SK-N-SH (cell line): ENCODE results near the gene ELOVL1. TPM values are rescaled to one million over a fixed set of nuclear protein-coding genes. Genes with fewer than 3 reads are reported as not detected.

Experiments
- CTCF ChIA-PET: fragments of 300-600, 350-600 bp; formaldehyde crosslinking; extraction: SDS; loops from one replicate; lab custom pipeline; 2021; lab: Yijun Ruan, JAX
- POLR2A ChIA-PET: fragments of 350-600 bp; sonication (Branson Sonifier 250); formaldehyde crosslinking; extraction: SDS; loops from one replicate; lab custom pipeline; 2020; ENCODE audit warnings: antibody characterized with exemption, inconsistent platforms; lab: Yijun Ruan, JAX
- DNase-seq: peaks from one replicate; pipeline ENCODE4 v3.0.0; 2012
- H2AFZ ChIP-seq: fragments of 200-600 bp; sonication (generic); 2 replicates; pipeline ENCODE4 v1.8.1; 2016; ENCODE audit warnings: antibody characterized with exemption, mild to moderate bottlenecking, low read depth
- H3F3A ChIP-seq: fragments of 200-600 bp; sonication (generic); replicated peaks from 2 replicates; pipeline ENCODE3; 2016; ENCODE audit warnings: antibody characterized with exemption, mild to moderate bottlenecking; ENCODE audit not compliant: insufficient read depth
- H3K27ac ChIP-seq, 2 experiments: fragments of 200-500 bp in 1 of 2; fragments of 200-600 bp in 1 of 2; sonication (Bioruptor generic) in 1 of 2; sonication (generic), shearing (Covaris generic) in 1 of 2; 2 replicates each; pipeline versions ENCODE4 v1.5.1 to v1.6.1; 2014 to 2016; ENCODE audit warnings: low read depth in 2 of 2, inconsistent platforms in 1 of 2, low read length in 1 of 2, mild to moderate bottlenecking in 1 of 2, mixed read lengths in 1 of 2
- H3K27me3 ChIP-seq: fragments of 200-600 bp; sonication (generic), shearing (Covaris generic); 2 replicates; pipeline ENCODE4 v1.6.1; 2016; ENCODE audit warnings: mixed run types; ENCODE audit not compliant: insufficient read depth
- H3K36me3 ChIP-seq, 2 experiments: fragments of 200-500 bp in 1 of 2; fragments of 200-600 bp in 1 of 2; sonication (Bioruptor generic) in 1 of 2; sonication (generic) in 1 of 2; replicated peaks in 1 of 2; 2 replicates each; pipeline versions ENCODE3 to v1.5.1; 2014 to 2016; ENCODE audit warnings: low read length in 1 of 2, mild to moderate bottlenecking in 1 of 2; ENCODE audit not compliant: insufficient read depth in 2 of 2, control insufficient read depth in 1 of 2
- H3K4me1 ChIP-seq, 2 experiments: fragments of 200-500 bp in 1 of 2; fragments of 200-600 bp in 1 of 2; sonication (Bioruptor generic) in 1 of 2; sonication (generic), shearing (Covaris generic) in 1 of 2; 2 replicates each; pipeline versions ENCODE4 v1.5.1 to v1.6.1; 2014 to 2016; ENCODE audit warnings: low read depth in 1 of 2, low read length in 1 of 2, mixed run types in 1 of 2; ENCODE audit not compliant: insufficient read depth in 2 of 2, control insufficient read depth in 1 of 2
- H3K4me2 ChIP-seq: fragments of 200-600 bp; sonication (generic), shearing (Covaris generic); 2 replicates; pipeline ENCODE4 v1.6.1; 2017; ENCODE audit warnings: mixed run types
- H3K4me3 ChIP-seq, 2 experiments: fragments of 200-500 bp in 1 of 2; fragments of 200-600 bp in 1 of 2; sonication (Bioruptor generic) in 1 of 2; sonication (generic), shearing (Covaris generic) in 1 of 2; 2 replicates each; pipeline versions ENCODE4 v1.5.1 to v1.8.1; 2014 to 2016; ENCODE audit warnings: low read depth in 2 of 2, inconsistent platforms in 1 of 2, low read length in 1 of 2, mild to moderate bottlenecking in 1 of 2, mixed read lengths in 1 of 2, moderate library complexity in 1 of 2
- H3K79me2 ChIP-seq: fragments of 200-600 bp; sonication (generic); 2 replicates; pipeline ENCODE4 v1.8.1; 2017; ENCODE audit warnings: mild to moderate bottlenecking; ENCODE audit not compliant: insufficient read depth
- H3K9ac ChIP-seq: fragments of 200-600 bp; sonication (generic); 2 replicates; pipeline ENCODE4 v1.6.1; 2017; ENCODE audit warnings: mixed run types
- H3K9me2 ChIP-seq: fragments of 200-600 bp; sonication (generic); 2 replicates; pipeline ENCODE4 v1.6.1; 2017; ENCODE audit warnings: mixed run types
- H3K9me3 ChIP-seq: fragments of 200-600 bp; sonication (generic); 2 replicates; pipeline ENCODE4 v1.6.1; 2017; ENCODE audit warnings: mixed run types, mild to moderate bottlenecking, moderate library complexity
- H4K20me1 ChIP-seq: fragments of 200-600 bp; sonication (generic); 2 replicates; pipeline ENCODE4 v1.6.1; 2017; ENCODE audit warnings: mild to moderate bottlenecking, mixed run types; ENCODE audit not compliant: insufficient read depth
- CHD2 ChIP-seq: fragments of 150-350 bp; IDR thresholded peaks from 2 replicates; pipeline ENCODE4 v1.6.1; 2018; ENCODE audit warnings: low read length; ENCODE audit not compliant: partially characterized antibody
- EP300 ChIP-seq, 2 experiments: IDR thresholded peaks; 2 replicates each; pipeline versions ENCODE4 v1.4.0 to v1.6.1; 2012; ENCODE audit warnings: borderline replicate concordance in 1 of 2, low read depth in 1 of 2, low read length in 1 of 2
- FOXJ3 ChIP-seq: sonication (generic); formaldehyde crosslinking; IDR thresholded peaks from 2 replicates; pipeline ENCODE4 v1.5.1; 2020; ENCODE audit warnings: mild to moderate bottlenecking, missing genetic modification reagents
- FOXM1 ChIP-seq: IDR thresholded peaks from 2 replicates; pipeline ENCODE4 v1.4.0; 2012; ENCODE audit warnings: low read depth, mild to moderate bottlenecking
- GABPA ChIP-seq: IDR thresholded peaks from 2 replicates; pipeline ENCODE4 v1.4.0; 2012; ENCODE audit warnings: low read depth, mild to moderate bottlenecking
- GATA2 ChIP-seq: sonication (generic); formaldehyde crosslinking; IDR thresholded peaks from 2 replicates; pipeline ENCODE4 v1.5.0; 2020; ENCODE audit warnings: mild to moderate bottlenecking, missing genetic modification reagents
- JUND ChIP-seq: IDR thresholded peaks from 2 replicates; pipeline ENCODE4 v1.4.0; 2012
- MEF2A ChIP-seq: IDR thresholded peaks from 2 replicates; pipeline ENCODE4 v1.4.0; 2012; ENCODE audit warnings: low read depth, borderline replicate concordance
- MXI1 ChIP-seq: IDR thresholded peaks from 2 replicates; pipeline ENCODE4 v1.6.1; 2012; ENCODE audit warnings: mild to moderate bottlenecking, low read depth, low read length, improper control_type of control experiment
- NRF1 ChIP-seq: IDR thresholded peaks from 2 replicates; pipeline ENCODE4 v1.6.1; 2012; ENCODE audit warnings: low read depth, mild to moderate bottlenecking, low read length
- POLR2AphosphoS5 ChIP-seq: IDR thresholded peaks from 2 replicates; pipeline ENCODE4 v1.6.1; 2012; ENCODE audit warnings: low read depth, low read length
- RAD21 ChIP-seq: IDR thresholded peaks from 2 replicates; pipeline ENCODE4 v1.6.1; 2012; ENCODE audit warnings: mild to moderate bottlenecking, low read length
- RFX5 ChIP-seq: IDR thresholded peaks from 2 replicates; pipeline ENCODE4 v1.6.1; 2012; ENCODE audit warnings: mild to moderate bottlenecking, improper control_type of control experiment, low read length
- SIN3A ChIP-seq: IDR thresholded peaks from 2 replicates; pipeline ENCODE4 v1.6.1; 2012; ENCODE audit warnings: low read depth, mild to moderate bottlenecking, low read length, moderate library complexity, borderline replicate concordance
- TCF12 ChIP-seq: IDR thresholded peaks from 2 replicates; pipeline ENCODE4 v1.4.0; 2012
- YY1 ChIP-seq: IDR thresholded peaks from 2 replicates; pipeline ENCODE4 v1.4.0; 2012; ENCODE audit warnings: low read depth, mild to moderate bottlenecking
- whole genome bisulfite sequencing: methylation state at CpG from one replicate; pipeline ENCODE4 v1.1.6; 2017; ENCODE audit warnings: low lambda C conversion rate; 5-methylcytosine and 5-hydroxymethylcytosine counted together
- polyA plus RNA-seq, 3 experiments: library from polyadenylated mRNA; depleted of rRNA; stranded (reverse); fragments of >200 nt; gene quantifications; 2 replicates each; pipeline ENCODE4 v1.2.3, GENCODE V29; 2012
- TF ChIP-seq, protein P1 (sequence below): IDR thresholded peaks from 2 replicates; pipeline ENCODE4 v1.4.0; 2012; ENCODE audit warnings: low read depth
- TF ChIP-seq, protein P2 (sequence below): IDR thresholded peaks from 2 replicates; pipeline ENCODE4; 2012
- TF ChIP-seq, protein P3 (sequence below): fragments of 150-350 bp; IDR thresholded peaks from 2 replicates; pipeline ENCODE4 v1.6.1; 2017; ENCODE audit warnings: antibody characterized with exemption, low read length, low read depth, borderline replicate concordance

Gene ELOVL1
- polyA plus RNA-seq, 1 of the 3 experiments (the other 2 are of a cell fraction): 127 TPM

DNA sequence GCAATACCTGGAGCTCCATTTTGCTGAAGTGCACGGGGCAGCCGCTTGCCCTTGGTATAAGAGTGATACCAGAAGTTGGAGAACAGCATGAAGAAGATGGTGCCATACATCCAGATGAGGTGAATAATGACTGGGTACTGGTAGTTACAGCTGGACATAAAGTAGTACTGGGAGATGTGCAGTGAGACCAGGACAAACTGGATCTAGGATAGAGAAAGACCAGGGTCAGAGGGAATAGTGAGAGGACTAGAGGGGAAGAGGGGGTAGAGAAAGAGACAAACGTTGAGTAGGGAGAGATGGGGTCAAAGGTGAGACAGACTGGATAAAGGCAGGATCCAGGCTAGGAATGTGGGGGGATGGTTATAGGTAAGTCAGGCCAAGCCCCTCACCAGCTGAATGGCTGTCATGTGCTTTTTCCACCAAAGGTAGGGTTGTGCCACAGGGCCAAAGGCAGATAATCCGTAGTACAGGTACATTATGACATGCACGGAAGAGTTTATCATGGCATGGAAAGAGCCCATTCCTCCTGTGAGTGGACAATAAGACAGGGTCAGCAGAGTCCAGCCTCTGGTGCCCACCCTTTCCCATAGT lies 3.8 kb downstream of the ELOVL1 start:
- H3K36me3 ChIP-seq: peaks cover 37 to 49% of the 10 kb centered on the region in 2 experiments
- no peaks in the 10 kb centered on the region for H3K9me3 ChIP-seq
- no peak for TF ChIP-seq NRF1
- TF ChIP-seq JUND: no peak; the same call in 1 of the 2 replicates
- no peak for TF ChIP-seq RFX5
- TF ChIP-seq MEF2A: no peak
- TF ChIP-seq FOXM1: no peak
- TF ChIP-seq MXI1: no peak
- TF ChIP-seq FOXJ3 (CRISPR knock-in tag): no peak
- TF ChIP-seq RAD21: no peak
- no peak for TF ChIP-seq YY1
- no peak for TF ChIP-seq EP300 (IDR thresholded peaks at IDR 0.05; ENCODE audit: borderline replicate concordance in 1 of 2, low read depth in 1 of 2, low read length in 1 of 2)
- TF ChIP-seq, protein P1, sequence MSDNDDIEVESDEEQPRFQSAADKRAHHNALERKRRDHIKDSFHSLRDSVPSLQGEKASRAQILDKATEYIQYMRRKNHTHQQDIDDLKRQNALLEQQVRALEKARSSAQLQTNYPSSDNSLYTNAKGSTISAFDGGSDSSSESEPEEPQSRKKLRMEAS: no peak
- TF ChIP-seq, protein P2, sequence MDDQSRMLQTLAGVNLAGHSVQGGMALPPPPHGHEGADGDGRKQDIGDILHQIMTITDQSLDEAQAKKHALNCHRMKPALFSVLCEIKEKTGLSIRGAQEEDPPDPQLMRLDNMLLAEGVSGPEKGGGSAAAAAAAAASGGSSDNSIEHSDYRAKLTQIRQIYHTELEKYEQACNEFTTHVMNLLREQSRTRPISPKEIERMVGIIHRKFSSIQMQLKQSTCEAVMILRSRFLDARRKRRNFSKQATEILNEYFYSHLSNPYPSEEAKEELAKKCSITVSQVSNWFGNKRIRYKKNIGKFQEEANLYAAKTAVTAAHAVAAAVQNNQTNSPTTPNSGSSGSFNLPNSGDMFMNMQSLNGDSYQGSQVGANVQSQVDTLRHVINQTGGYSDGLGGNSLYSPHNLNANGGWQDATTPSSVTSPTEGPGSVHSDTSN: no peak
- no peak for TF ChIP-seq CHD2
- TF ChIP-seq GABPA: no peak
- TF ChIP-seq, protein P3, sequence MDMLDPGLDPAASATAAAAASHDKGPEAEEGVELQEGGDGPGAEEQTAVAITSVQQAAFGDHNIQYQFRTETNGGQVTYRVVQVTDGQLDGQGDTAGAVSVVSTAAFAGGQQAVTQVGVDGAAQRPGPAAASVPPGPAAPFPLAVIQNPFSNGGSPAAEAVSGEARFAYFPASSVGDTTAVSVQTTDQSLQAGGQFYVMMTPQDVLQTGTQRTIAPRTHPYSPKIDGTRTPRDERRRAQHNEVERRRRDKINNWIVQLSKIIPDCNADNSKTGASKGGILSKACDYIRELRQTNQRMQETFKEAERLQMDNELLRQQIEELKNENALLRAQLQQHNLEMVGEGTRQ: no peak
- no peak; the same call in 1 of the 2 replicates for TF ChIP-seq POLR2AphosphoS5
- TF ChIP-seq SIN3A: no peak
- no peak for TF ChIP-seq TCF12
- no peak for TF ChIP-seq GATA2 (CRISPR knock-in tag)
- H3K9me2 ChIP-seq: no peaks in the 10 kb centered on the region
- no peak overlapping the region for H2AFZ ChIP-seq
- no peak overlapping the region for H3K9ac ChIP-seq
- CTCF ChIA-PET: interaction anchor here (1.6 kb wide), 1 partner anchor 13 kb away, joined by 4 read pairs; no protein-coding TSS in a partner anchor
- DNase-seq: no peak
- peaks cover 88% of the 10 kb centered on the region for H3K79me2 ChIP-seq
- H4K20me1 ChIP-seq: no peaks in the 10 kb centered on the region
- POLR2A ChIA-PET: interaction anchor here (0.6 kb wide), 1 partner anchor 288 kb away, joined by 3 read pairs; no protein-coding TSS in a partner anchor
- H3K4me1 ChIP-seq: peaks cover 10 to 35% of the 10 kb centered on the region in 2 experiments; a peak in 3 of 4 replicates
- H3F3A ChIP-seq: peaks cover 32% of the 10 kb centered on the region
- 94% methylated on average over 4 of the region's 5 CpGs for WGBS
- no peaks in the 10 kb centered on the region for H3K27me3 ChIP-seq
- H3K4me2 ChIP-seq: no peak overlapping the region
- H3K4me3 ChIP-seq: no peak overlapping the region
- no peak overlapping the region; a peak in 1 of 4 replicates for H3K27ac ChIP-seq
